ENCODE results near the gene MZB1.

MZB1 gene

GRCh38 chr5:139385061-139386049 lies 4.4 kb downstream of the MZB1 start:
- Histone ChIP-seq H3K36me3 (ENCODE audit: control insufficient read depth, insufficient read depth, low read length) (no peaks in the 10 kb centered on the region), H3K4me1 (ENCODE audit: control insufficient read depth, insufficient read depth, low read length, poor library complexity, severe bottlenecking) (peaks cover 14% of the 10 kb centered on the region), H3K9me3 (ENCODE audit: control insufficient read depth, low read length) (no peaks in the 10 kb centered on the region), H3K4me3 (ENCODE audit: insufficient read depth, low read depth, low read length, poor library complexity, severe bottlenecking) (peak overlapping the region; percentile 63), H3K27ac (ENCODE audit: insufficient read depth, low read length, poor library complexity, severe bottlenecking) (peak overlapping the region; percentile 65), H3K27me3 (replicated peaks; ENCODE audit: control insufficient read depth, insufficient read depth, low read length, poor library complexity, severe bottlenecking) (no peaks in the 10 kb centered on the region)
- no peak for DNase-seq

GRCh38 chr5:139384591-139385051 lies 5.1 kb downstream of the MZB1 start:
- no peak for DNase-seq
- Histone ChIP-seq H3K27me3 (replicated peaks; ENCODE audit: control insufficient read depth, insufficient read depth, low read length, poor library complexity, severe bottlenecking) (no peaks in the 10 kb centered on the region), H3K36me3 (ENCODE audit: control insufficient read depth, insufficient read depth, low read length) (no peaks in the 10 kb centered on the region), H3K4me1 (ENCODE audit: control insufficient read depth, insufficient read depth, low read length, poor library complexity, severe bottlenecking) (peaks cover 7% of the 10 kb centered on the region), H3K27ac (ENCODE audit: insufficient read depth, low read length, poor library complexity, severe bottlenecking) (peak overlapping the region; percentile 65), H3K4me3 (ENCODE audit: insufficient read depth, low read depth, low read length, poor library complexity, severe bottlenecking) (peak overlapping the region; percentile 63), H3K9me3 (ENCODE audit: control insufficient read depth, low read length) (no peaks in the 10 kb centered on the region)

- Histone ChIP-seq H3K9me3 (ENCODE audit: control insufficient read depth, low read length) (no peaks in the 10 kb centered on the region), H3K4me1 (ENCODE audit: control insufficient read depth, insufficient read depth, low read length, poor library complexity, severe bottlenecking) (peaks cover 7% of the 10 kb centered on the region), H3K27ac (ENCODE audit: insufficient read depth, low read length, poor library complexity, severe bottlenecking) (no peak overlapping the region), H3K4me3 (ENCODE audit: insufficient read depth, low read depth, low read length, poor library complexity, severe bottlenecking) (no peak overlapping the region), H3K27me3 (replicated peaks; ENCODE audit: control insufficient read depth, insufficient read depth, low read length, poor library complexity, severe bottlenecking) (no peaks in the 10 kb centered on the region), H3K36me3 (ENCODE audit: control insufficient read depth, insufficient read depth, low read length) (no peaks in the 10 kb centered on the region)
- no peak for DNase-seq
Observed at GRCh38 chr5:139383993-139384590, 5.6 kb downstream of the MZB1 start.

GRCh38 chr5:139383275-139383992 lies 6.3 kb downstream of the MZB1 start, which contains the start of gene SLC23A1:
Gene SLC23A1, minus strand, starts transcription at chr5:139383297. Its CDS starts 44 bp downstream, at chr5:139383253.
- no peak for DNase-seq
- Histone ChIP-seq H3K4me1 (ENCODE audit: control insufficient read depth, insufficient read depth, low read length, poor library complexity, severe bottlenecking) (peaks cover 7% of the 10 kb centered on the region), H3K27ac (ENCODE audit: insufficient read depth, low read length, poor library complexity, severe bottlenecking) (no peak within 1 kb of the TSS), H3K36me3 (ENCODE audit: control insufficient read depth, insufficient read depth, low read length) (no peaks in the 10 kb centered on the region), H3K9me3 (ENCODE audit: control insufficient read depth, low read length) (no peaks in the 10 kb centered on the region), H3K4me3 (ENCODE audit: insufficient read depth, low read depth, low read length, poor library complexity, severe bottlenecking) (no peak within 1 kb of the TSS), H3K27me3 (replicated peaks; ENCODE audit: control insufficient read depth, insufficient read depth, low read length, poor library complexity, severe bottlenecking) (no peaks in the 10 kb centered on the region)

GRCh38 chr5:139382807-139383206 lies 6.9 kb downstream of the MZB1 start:
- Histone ChIP-seq H3K27ac (ENCODE audit: insufficient read depth, low read length, poor library complexity, severe bottlenecking) (no peak overlapping the region), H3K4me3 (ENCODE audit: insufficient read depth, low read depth, low read length, poor library complexity, severe bottlenecking) (no peak overlapping the region), H3K36me3 (ENCODE audit: control insufficient read depth, insufficient read depth, low read length) (no peaks in the 10 kb centered on the region), H3K4me1 (ENCODE audit: control insufficient read depth, insufficient read depth, low read length, poor library complexity, severe bottlenecking) (peaks cover 7% of the 10 kb centered on the region), H3K9me3 (ENCODE audit: control insufficient read depth, low read length) (no peaks in the 10 kb centered on the region), H3K27me3 (replicated peaks; ENCODE audit: control insufficient read depth, insufficient read depth, low read length, poor library complexity, severe bottlenecking) (no peaks in the 10 kb centered on the region)
- DNase-seq, result no peak

GRCh38 chr5:139381837-139382761 lies 7.6 kb downstream of the MZB1 start:
- peaks cover 7% of the 10 kb centered on the region for H3K4me1 ChIP-seq (ENCODE audit: control insufficient read depth, insufficient read depth, low read length, poor library complexity, severe bottlenecking)
- H3K4me3 ChIP-seq (ENCODE audit: insufficient read depth, low read depth, low read length, poor library complexity, severe bottlenecking), result no peak overlapping the region
- H3K36me3 ChIP-seq (ENCODE audit: control insufficient read depth, insufficient read depth, low read length), result no peaks in the 10 kb centered on the region
- H3K27ac ChIP-seq (ENCODE audit: insufficient read depth, low read length, poor library complexity, severe bottlenecking), result no peak overlapping the region
- no peak for DNase-seq
- H3K9me3 ChIP-seq (ENCODE audit: control insufficient read depth, low read length), result no peaks in the 10 kb centered on the region
- no peaks in the 10 kb centered on the region for H3K27me3 ChIP-seq (replicated peaks; ENCODE audit: control insufficient read depth, insufficient read depth, low read length, poor library complexity, severe bottlenecking)

GRCh38 chr5:139379626-139380449 lies 9.9 kb downstream of the MZB1 start:
- Histone ChIP-seq H3K36me3 (ENCODE audit: control insufficient read depth, insufficient read depth, low read length) (no peaks in the 10 kb centered on the region), H3K27me3 (replicated peaks; ENCODE audit: control insufficient read depth, insufficient read depth, low read length, poor library complexity, severe bottlenecking) (no peaks in the 10 kb centered on the region), H3K9me3 (ENCODE audit: control insufficient read depth, low read length) (no peaks in the 10 kb centered on the region), H3K4me1 (ENCODE audit: control insufficient read depth, insufficient read depth, low read length, poor library complexity, severe bottlenecking) (peaks cover 6% of the 10 kb centered on the region), H3K27ac (ENCODE audit: insufficient read depth, low read length, poor library complexity, severe bottlenecking) (no peak overlapping the region), H3K4me3 (ENCODE audit: insufficient read depth, low read depth, low read length, poor library complexity, severe bottlenecking) (no peak overlapping the region)
- DNase-seq, result no peak

- Histone ChIP-seq H3K36me3 (ENCODE audit: control insufficient read depth, insufficient read depth, low read length) (no peaks in the 10 kb centered on the region), H3K9me3 (ENCODE audit: control insufficient read depth, low read length) (no peaks in the 10 kb centered on the region), H3K4me3 (ENCODE audit: insufficient read depth, low read depth, low read length, poor library complexity, severe bottlenecking) (no peak overlapping the region), H3K27me3 (replicated peaks; ENCODE audit: control insufficient read depth, insufficient read depth, low read length, poor library complexity, severe bottlenecking) (no peaks in the 10 kb centered on the region), H3K27ac (ENCODE audit: insufficient read depth, low read length, poor library complexity, severe bottlenecking) (no peak overlapping the region), H3K4me1 (ENCODE audit: control insufficient read depth, insufficient read depth, low read length, poor library complexity, severe bottlenecking) (no peaks in the 10 kb centered on the region)
- no peak for DNase-seq
Observed at GRCh38 chr5:139378941-139379361, 10.8 kb downstream of the MZB1 start.

Data from effector memory CD4-positive, alpha-beta T cell (primary cell).